Activated CD4-positive, alpha-beta T cell treated with anti-CD3 and anti-CD28 coated beads, Interleukin-2, amount 50 U/mL, for 24 hours (primary cell): ENCODE data around the gene LMNTD2.

Experiments
- DNase-seq, 2 donors: peaks; one replicate each; pipeline ENCODE4 v3.0.0-alpha.2; 2020; ENCODE audit warnings: low read depth in 1 of 2, low spot score in 1 of 2

LMNTD2 gene

DNA sequence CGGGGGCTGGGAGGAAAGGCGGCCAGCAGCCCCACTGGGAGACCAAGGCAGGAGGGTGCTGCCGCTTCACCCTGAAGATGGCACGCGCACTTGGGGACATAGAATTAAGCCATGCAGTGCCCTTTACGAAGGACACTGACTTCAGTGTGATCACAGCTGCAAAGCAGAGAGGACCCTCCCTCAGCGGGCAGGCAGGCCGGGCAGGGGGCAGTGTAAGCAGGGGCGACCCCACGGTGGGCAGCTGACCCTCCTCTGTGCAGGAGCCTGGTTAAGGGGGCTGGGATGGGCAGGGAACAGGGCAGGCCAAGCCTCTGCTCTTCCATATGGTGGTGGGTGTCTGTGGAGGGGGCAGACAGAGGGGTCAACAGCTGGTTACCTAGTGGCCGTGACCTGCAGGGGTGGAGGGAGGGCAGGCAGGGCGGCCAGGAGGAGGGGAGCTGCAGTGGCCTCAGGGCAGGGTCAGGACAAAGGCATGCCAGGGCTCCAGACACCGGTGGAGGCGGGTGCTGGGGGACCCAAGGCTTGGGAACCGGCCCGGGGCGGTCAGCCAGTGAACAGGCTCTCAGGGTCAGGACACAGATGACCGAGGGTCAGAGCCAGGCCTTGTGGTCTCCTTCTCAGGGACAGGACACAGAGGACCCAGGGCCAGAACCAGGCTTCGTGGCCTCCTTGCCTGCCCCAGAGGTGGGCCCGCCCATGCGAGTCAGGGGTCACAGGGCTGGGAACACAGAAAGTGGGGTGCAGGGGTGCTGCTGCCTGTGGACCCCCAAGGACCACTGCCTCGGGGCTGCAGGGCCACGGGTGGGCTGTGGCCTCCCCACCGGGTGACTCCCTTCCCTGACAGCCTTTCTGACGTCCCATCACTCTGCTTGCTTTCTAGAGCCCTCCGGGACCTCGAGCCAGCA lies 7.2 kb downstream of the LMNTD2 start:
- DNase-seq, result no peak

DNA sequence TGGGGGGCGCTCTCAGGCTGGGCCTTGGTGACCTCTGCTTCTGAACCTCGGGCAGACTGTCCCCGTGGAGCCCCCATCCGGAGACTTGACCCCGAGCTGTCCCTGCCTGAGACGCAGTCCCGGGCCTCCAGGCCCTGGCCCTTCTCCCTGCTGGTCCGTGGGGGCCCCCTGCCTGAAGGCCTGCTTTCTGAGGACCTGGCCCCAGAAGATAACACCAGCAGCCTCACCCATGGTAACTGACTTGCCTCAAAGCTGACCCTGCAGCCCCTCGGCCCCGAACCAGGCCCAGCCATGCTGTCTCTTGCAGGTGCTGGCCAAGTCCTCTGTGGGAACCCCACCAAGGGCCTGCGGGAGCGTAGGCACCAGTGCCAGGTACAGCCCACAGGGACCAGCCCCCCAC lies 8.9 kb downstream of the LMNTD2 start:
- no peak for DNase-seq

DNA sequence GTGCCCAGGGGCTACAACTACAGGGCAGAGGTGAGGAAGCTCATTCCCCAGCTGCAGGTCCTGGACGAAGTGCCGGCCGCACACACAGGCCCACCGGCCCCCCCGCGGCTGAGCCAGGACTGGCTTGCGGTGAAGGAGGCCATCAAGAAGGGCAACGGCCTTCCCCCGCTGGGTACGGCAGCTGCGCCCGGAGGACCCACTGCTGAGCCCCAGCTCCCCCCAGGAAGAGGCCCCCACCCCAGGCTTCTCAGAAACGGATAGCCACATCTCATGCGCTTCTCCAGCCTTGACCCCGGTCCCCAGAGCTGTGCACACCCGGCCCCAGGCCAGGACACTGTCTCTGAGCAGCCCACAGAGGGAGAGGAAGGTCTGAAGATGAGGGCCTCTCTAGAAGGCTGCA lies 9.4 kb downstream of the LMNTD2 start:
- no peak for DNase-seq

DNA sequence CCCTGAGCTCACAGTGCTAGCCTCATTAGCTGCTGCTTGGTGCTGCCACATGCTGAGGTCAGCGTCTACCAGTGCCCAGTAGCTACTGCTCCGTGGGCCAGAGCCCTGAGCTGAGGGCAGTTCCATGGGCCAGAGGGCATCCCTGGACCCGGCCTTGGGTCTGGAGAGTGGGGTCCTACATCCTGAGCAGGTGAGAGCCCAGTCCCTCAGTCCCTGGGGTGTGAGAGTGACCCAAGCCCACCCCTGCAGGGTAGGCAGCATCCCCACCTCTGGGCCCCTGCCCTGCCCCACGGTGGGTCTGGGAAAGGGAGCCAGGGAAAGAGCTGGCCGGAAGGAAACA lies 9.8 kb downstream of the LMNTD2 start:
- no peak for DNase-seq

DNA sequence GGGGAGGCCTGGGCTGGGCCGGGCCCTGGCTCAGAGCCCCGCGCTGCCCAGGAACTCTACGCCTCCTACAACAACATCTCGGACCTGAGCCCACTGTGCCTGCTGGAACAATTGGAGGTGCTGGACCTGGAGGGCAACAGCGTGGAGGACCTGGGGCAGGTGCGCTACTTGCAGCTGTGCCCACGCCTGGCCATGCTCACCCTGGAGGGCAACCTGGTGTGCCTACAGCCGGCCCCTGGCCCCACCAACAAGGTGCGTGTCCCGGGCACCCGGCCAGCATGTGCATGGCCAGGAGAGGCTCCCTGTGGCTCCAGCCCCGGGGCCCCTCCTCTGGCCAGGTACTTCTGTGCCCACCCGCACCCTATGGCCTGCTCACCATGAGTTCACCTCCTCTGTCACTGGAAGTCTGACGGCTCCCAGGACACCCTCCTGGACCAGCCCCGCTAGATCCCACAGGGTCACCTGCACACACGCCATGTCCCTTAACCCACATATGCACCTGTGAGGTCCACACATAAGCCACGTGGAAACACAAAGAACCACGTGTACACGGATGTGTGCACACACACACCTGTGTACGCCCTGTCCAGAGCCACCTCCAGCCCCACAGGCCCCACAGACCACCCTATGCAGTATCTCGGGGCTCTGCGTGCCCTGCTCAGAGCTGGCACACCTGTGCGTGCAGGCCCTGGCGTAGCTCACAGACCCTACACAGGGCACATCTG lies 10.4 kb downstream of the LMNTD2 start:
- DNase-seq, result no peak

DNA sequence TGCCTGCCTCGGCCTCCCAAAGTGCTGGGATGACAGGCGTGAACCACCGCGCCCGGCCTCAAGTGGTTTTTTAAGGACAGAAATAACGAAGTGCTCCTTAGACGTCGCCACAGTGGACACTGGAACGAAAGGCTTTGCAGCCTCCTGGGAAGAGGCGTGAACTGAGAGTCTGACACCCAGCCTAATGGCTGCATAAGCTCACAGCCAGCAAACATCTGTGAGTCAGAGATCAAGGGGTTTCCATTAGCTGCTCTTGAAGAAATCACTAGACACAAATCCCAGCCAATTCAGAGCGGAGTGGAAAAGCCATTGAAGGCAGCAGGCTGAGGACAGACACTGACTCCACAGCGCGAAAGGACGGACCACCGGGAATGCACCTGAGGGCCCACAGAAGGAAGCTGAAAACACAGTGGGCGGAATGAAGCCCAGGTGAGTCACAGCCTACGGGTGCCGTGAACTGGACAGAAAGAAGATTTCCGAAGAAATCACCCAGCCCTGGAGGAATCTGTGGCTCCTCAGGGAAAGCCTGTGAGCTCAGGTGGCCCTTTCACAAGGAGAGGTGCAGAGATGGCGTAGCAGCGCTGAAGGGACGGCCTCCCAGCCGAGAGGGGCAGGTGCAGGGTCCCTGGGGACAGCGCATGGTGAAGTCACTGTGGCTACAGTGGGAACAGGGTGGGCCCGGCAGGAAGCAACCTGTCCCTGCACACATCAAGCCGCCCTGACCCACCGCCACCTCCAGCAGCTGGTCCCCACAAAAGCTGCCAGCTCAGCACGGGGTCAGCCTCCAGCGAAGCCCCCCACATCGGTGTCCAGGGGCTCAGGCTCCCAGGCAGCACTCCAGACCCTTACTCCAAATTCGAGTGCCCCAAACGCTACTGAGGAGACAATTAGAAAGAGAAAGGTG lies 11.6 kb downstream of the LMNTD2 start:
- no peak for DNase-seq

DNA sequence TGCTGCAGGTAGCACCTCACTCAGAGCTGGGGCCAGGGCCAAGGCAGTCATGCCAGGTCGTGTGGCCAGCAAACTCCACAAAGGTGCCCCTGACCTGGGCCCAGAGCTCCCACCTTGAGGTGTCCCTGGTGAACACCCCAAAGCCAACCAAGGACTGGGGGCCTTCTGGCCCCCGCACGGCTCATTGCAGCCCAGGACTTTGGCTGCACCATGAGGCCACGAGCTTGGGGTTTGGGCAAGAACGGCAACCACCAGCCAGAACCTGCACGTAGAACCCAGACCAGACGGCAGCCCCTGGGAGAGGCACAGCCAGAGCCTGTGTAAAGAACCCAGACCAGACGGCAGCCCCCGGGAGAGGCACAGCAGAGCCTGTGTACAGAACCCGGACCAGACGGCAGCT lies 15.4 kb downstream of the LMNTD2 start:
- no peak for DNase-seq

DNA sequence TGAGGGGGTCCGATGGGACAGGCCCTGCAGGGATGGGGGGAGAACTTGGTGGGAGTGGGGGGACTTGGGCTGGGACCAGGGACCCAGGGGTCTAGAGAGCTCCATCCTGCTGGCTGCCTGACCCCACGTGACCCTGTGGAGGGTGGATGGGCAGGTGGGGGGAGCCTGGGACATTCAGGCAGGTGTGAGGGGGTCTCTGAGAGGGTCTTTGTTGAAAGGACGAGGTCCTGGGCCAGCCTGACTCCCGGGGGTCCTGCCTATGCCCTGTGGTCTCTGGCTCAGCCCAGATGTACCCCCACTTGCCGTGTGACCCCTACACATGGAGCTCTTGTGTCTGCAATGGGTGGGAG lies 15.7 kb downstream of the LMNTD2 start:
- DNase-seq, result no peak

DNA sequence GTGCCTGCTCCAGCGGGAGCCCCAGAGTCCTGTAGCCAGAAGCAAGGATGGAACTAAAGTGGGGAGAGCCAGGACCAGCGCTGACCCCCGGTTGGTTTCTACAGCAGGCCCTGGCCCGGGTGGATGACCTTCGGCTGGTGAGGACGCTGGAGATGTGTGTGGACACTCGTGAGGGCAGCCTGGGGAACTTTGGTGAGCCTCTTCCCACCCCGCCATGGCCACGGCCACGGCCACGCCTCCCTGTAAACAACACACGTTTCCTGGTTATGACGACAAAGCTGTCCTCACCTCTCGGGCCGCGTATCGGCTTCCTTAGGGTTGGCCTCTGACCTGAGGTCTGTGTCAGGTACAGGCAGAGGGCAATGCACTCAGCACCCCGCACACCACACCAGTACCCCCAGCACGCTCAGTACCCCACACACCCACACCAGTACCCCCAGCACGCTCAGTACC lies 19.1 kb downstream of the LMNTD2 start:
- no peak for DNase-seq

DNA sequence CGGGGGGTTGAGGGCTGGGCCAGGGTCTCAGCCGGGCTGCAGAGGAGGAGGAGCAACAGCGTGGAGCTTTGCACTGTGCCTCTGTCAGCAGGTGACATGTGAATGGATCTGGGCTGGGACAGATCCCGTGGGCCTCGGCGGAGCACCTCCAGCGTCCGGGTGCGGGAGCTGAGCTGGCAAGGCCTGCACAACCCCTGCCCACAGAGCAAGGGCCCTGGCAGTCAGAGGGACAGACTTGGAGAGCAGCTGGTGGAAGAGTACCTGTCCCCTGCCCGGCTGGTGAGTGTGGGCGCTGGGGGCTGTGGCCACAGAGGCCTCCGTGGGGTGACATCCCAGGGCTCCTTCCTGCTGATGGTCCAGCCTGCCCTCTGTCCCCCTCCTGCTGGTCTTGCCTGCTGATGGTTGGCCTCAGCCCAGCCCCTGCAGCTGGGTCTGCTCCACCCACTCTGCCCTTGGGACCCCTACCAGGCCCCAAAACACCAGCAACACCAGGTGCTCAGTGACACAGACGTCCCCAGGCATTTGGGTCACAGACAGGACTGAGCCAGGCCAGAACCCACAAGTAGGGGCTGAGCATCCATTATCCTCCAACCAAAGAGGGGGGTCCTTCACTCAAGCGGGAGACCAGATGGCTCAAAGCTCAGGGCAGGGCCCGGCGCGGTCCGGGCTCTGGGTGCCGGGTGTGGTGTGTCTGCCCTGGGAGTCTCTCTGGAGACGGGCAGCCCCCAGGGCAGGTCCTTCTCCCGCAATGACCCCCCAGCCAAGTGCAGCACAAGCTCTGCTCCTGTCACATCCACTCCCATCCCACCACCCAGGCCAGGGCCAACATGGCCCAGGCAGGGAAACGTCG lies 19.7 kb downstream of the LMNTD2 start:
- no peak for DNase-seq

DNA sequence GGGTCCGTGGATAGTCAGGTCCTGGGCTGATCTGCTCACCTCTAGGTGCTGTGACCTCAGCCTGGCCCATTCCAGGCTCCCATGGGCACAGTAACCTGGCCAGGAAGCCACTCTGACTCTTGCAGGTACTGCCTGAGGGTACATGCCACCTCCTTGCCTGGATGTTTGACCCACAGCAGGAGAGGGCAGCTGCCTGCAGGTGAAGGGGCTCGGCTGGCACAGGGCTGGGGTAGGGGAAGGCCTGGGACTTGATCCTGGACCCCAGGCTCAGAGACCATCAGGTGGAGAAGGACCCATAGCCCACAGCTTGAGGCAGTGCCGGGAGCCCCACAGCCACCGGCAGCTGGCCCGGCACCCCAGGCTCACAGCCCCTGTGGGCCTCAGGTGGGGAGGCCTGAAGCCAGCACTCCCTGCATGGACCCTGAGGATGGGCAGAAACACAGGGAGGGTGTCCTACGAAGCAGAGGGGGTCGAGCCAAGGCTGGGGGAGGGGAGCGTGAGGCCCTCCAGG lies 20.5 kb downstream of the LMNTD2 start:
- no peak for DNase-seq

DNA sequence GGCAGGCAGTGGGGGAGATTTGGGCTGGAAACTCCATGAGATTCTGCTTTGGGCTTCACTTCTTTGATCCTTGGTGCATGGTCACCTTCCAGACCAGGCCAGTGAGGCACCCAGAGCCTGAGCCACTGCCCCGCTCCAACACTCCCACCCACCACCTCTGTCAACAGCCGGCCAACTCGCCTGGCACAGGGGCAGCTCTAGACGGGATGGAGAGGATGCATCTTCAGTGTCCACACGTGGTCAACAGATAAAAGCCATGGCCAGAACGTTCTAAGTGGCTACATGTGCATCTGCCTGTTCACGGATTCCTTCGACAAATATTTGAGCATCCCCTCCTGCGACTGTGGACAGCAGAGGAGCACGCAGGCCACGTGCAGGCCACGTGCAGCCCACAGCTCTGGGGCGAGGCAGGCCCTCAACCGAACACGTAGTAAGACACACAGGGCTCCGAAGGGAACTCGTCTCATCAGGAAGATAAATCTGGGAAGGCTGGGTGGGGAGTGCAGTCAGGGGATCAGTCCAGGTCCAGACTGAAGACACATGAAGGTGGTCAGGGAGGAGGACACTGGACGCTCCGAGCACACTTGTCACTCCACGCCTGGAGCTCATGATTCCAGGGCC lies 22.0 kb downstream of the LMNTD2 start:
- DNase-seq, result no peak

DNA sequence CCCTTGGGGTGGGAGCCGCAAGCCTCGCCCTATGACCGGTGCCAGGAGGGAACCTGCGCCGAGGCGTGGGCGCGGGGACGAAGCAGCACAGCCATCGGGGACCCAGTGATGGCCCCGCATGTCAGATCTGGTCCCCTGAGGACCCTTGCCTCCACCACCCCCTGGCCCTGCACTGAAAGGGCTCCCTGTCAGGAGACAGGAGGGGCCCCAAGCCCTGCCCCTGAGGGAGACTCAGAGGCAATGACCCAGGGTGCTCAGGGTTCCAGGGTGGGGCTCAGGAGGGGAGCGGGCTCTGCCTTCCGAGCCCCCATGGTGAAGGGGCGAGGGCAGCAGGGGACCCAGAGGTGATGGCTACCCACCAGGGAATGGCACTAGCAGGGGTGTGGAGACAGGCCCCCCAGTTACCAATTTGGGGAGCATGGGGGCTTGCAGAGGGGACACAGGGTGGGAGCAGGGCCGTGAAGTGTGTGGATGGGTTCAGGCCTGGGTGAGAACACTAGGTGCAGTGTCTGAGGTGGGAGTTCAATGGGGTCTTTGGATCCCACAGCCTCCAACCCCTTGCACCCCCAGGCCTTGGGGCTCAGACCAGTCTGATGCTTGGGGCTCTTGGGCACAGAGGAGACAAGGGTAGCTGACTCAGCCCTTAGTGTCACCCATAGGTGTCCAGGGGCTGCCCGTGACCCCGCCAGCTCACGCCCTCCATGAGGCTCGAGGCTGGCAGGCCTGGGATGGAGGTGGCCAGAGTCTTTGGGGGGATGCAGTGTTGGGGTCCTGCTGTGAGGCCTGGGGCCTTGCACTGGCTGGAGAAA lies 22.7 kb downstream of the LMNTD2 start:
- DNase-seq, result no peak

DNA sequence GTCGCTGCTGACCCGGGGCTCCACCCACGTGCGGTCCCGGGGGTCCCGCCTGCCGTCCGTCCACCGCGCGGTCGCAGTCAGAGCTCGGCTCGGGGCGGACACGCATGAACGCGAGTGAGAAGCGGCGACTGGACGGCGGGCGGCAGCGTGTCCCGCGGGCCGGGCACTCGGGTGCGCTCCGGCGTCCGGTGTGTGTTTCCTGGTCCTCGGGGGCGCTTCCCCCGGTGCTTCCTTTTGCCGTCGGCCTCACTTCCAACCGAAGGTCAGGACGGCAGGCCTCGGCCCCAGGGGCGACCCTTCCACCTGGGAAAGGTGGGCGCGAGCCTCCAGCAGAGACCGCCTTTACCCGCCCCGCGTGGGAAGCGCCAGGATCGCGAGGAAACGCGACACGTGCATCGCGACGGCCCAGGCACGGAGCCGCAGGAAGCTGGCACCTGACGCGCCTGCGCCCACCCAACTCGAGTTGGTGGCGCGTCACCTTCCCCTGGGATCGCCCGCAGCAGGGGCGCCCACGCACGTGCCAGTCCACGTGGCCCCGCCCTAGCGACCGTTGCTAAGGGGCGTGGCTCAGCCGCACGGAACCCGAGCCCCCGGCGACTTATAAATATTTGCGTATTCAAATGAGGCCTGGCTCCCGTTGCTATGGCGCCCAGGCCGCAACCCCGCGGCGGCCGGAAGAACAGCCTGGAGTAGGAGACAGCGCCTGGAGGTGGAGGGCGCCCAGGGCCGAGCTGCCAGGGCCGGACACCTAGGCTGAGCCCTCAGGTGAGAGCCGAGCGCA lies 23.5 kb downstream of the LMNTD2 start, which contains the start of gene LRRC56:
LRRC56 (plus strand) TSS at position 687 of the 781 bp plus-strand sequence. CDS start 3,158 bp downstream, outside the sequence.
- DNase-seq, result peak; percentile 77 to 87

DNA sequence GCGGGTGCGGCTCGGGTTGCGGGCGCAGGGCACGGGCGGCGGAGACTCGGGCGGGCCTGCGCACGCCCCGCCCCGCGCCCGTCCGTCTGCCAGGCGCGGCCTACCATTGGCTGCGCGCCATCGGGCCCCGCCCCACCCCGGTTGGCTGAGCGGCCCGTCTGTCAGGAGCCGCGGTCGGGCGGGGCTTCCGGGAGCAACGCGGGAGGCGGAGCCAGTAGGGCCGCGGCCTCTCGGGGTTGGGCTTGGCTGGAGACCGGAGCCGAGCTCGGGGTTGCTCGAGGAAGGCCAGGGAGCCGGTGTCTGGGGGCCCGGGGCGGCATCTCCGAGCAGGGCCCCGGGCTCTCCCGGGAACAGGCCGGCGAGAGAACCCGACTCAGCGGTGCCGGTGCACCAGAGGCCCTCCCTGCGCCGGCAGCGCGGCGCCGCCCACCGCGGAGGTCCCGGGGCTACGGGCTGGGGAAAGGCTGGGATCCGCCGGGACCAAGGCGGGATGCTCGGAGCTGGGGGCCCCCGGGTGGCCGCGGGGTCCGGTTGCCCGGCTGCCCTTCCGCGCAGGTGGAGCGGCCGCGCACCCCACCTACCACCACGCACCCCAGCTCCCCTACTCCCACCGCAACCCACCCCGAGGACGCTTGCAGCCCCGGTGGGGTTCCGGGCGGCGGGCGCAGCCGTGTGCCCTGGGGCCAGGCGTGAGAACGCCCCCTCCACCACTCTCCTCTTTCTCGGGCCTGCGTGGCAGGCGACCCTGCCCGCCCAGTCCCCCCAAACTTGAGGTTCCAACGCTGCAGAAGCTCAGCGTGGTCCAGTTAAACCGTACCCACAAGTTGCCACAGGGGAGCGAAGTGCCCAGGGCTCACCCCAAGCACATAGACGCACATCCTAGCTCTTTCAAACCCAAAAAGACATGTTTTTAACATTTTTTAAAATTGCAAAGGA lies 24.8 kb downstream of the LMNTD2 start, which contains the start of gene HRAS:
HRAS (minus strand) TSS at position 58 of the 936 bp plus-strand sequence.
- peak; percentile 83 to 93 for DNase-seq

DNA sequence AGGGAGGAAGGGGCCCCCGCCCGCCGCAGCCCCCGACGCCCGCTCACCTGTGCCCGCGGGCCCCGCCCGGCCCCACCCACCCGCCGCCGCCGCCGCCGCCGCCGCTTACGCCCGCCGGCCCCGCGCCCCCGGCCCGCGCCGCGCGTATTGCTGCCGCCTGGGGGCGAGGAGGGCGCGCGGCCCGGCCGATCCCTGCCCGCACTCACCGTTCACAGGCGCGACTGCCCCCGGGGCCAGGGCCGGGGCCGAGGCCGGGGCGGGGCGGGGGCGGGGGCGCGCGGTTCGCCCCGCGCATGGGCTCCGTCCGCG lies 25.4 kb downstream of the LMNTD2 start:
- DNase-seq, result no peak
